GM04503 (cell line): ENCODE measurements around the gene CSMD2.

ENCODE experiments used
- DNase-seq: peaks from one replicate; pipeline ENCODE4 v3.0.0-alpha.2; 2012; ENCODE audit warnings: low read depth

The CSMD2 gene

DNA sequence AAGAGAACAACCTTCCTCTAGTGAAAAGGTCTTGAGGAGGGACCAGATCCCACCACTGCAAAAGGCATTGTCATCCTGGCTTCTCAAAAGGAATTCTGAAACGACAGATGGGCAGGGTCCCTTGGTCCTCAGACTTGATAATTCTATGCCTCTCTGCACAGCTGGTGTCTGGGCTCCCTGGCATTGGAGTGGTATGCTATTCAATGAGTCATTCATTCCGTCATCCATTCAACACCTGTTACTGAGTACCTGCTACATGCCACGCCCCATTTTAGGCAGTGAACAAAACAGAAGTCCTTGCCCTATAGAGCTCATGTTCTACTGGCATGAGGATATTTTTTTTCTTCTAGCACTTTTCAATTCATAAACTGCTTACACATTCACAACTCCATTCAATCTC lies 347.0 kb downstream of the CSMD2 start:
- no peak for DNase-seq

DNA sequence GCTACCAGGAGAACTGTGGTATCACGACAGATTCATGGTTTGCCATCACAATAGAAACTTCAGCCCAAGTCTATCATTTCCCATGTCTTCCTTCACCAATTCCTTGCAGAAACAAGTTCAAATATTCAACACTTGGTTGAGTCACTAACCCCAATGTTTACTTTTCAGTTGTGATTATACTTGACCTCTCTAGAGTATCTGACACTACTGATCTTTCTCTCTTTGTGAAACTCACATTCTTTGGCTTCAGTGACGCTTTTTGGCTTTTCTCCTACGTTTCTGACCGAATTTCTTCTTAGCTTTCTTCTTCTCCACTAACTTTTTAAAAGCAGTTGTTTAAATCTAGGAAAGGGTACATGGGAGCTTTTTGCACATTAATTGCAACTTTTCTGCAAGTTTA lies 350.0 kb downstream of the CSMD2 start:
- DNase-seq = peak; percentile 27

DNA sequence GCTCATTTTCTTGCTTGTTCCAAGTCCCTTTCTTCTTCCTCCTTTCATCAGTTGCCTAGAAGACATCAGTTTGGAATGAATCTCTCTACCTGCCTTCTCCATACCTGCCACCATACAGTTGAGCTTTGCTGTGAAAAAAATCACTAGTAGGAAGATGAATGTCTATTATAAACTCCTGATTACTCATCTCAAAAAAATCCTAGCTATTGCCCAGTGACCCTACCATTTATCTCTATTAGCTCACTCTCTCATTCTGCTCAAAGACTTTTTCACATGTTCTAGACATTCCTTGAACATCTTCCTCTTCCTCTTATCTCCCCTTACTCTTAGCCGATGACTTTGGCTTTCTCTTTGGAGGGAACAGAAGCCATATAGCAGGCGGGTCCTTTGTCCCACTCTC lies 350.9 kb downstream of the CSMD2 start:
- no peak for DNase-seq

- no peak for DNase-seq
Observed at GRCh38 chr1:33810571-33810970, 354.5 kb downstream of the CSMD2 start.

- DNase-seq = no peak
Observed at GRCh38 chr1:33805988-33806387, 359.0 kb downstream of the CSMD2 start.

- no peak for DNase-seq
Observed at GRCh38 chr1:33802268-33802667, 362.8 kb downstream of the CSMD2 start.

- DNase-seq = no peak
Observed at GRCh38 chr1:33797849-33798248, 367.2 kb downstream of the CSMD2 start.

DNA sequence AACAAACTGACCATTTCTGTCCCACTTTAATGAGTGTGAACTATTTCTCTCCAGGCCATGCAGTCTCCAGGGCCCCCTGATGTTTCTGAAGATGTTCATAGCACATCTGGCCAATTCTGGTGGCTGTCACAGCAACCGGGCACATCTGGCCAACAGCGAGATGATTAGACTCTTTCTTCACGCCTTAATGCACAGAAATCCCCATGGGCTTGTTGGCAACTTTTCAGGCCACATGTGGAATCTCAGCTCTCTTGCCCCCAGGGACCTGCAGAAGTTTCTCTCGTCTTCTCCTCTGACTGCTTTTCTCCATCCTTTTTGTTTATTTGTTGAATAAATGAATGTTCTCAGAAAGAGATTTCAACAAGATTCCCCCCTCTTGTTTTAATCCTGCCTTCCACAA lies 372.4 kb downstream of the CSMD2 start:
- no peak for DNase-seq

GRCh38 chr1:33792216-33792615 lies 372.8 kb downstream of the CSMD2 start:
- DNase-seq = no peak

DNA sequence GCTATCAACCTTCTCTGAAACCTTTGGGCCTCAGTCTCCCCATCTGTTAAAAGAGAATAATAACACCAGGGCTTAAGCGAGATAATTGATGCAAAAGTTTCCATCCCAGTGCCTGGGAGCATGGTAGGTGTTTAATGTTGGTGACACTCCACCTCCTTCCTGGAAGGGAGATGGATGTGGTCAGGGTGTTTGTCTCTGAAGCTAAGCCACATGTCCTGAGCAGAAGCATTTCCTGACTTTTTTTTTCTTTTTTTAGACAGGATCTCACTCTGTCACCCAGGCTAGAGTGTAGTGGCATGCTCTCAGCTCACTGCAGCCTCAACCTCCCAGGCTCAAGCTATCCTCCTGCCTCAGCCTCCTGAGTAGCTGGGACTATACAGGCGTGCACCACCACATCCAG lies 373.8 kb downstream of the CSMD2 start:
- DNase-seq = no peak

DNA sequence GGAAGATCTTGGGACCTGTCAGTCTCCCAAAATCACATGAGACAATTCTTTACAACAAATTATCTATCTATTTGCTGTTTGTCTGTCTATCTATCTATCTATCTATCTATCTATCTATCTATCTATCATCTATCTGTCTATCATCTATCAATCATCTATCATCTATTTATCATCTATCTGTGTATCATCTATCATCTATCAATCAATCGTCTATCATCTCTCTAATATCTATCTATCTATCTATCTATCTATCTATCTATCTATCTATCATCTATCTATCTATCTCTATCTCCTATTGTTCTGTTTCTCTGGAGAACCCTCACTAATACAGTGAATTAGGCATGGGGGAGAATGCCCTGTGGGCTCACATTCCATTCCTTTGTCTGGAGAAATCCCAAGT lies 374.5 kb downstream of the CSMD2 start:
- no peak for DNase-seq

DNA sequence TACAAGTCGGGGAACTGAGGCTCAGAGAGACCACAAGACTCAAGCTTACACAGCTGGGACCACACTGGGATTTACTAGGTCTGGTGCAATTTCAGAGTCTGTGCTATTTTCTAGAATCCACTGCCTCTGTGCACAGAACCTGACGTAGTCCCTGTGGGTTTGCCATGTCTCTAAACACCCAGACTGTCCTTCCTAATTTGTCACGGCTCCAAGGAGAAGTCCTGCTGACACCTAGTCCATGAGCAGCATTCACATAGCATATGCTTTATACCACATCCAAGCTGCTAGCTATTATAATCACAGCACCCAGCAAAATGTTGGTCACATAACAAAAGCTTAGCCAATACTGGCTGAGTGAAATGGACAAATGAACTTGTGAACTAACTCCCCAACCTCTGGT lies 380.2 kb downstream of the CSMD2 start:
- no peak for DNase-seq

- DNase-seq = no peak
Observed at GRCh38 chr1:33782776-33783175, 382.3 kb downstream of the CSMD2 start.

- DNase-seq = no peak
Observed at GRCh38 chr1:33781652-33782051, 383.4 kb downstream of the CSMD2 start.

- no peak for DNase-seq
Observed at GRCh38 chr1:33777337-33777736, 387.7 kb downstream of the CSMD2 start.

DNA sequence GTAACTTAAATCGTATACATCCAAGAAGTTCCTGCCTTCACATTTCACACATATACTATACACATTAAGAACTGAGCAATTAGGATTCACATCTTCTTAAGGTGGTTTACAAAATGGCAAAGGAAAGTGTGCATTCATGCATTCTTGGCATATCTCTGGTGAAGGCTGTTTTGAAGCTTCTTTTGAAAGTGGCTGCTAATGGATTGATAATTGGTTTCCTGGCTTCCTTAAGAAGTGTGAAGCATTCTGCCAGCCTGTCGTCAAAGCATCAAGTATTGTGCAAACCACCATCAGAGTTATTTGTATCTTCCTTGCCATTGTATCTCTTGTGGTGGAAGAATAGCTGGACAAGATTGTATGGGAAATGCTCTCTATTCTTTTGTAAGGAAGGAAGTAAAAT lies 396.2 kb downstream of the CSMD2 start:
- no peak for DNase-seq

DNA sequence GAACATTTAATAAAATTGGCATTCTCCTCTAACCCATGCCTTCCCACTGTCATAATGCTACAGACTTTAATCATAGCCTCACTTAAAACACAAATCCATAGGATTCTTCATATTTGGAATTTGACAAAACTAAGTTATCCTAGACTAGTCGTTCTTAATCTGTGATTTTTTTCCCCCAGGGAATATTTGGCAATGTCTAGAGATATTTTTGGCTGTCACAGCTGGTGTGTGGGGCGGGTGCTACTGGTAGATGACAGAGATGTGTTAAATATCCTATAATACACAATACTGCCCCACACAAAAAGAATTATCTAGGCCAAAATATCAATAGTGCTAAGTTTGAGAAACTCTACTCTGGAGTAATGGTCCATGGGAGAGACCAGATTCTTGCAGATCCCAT lies 396.9 kb downstream of the CSMD2 start:
- no peak for DNase-seq

DNA sequence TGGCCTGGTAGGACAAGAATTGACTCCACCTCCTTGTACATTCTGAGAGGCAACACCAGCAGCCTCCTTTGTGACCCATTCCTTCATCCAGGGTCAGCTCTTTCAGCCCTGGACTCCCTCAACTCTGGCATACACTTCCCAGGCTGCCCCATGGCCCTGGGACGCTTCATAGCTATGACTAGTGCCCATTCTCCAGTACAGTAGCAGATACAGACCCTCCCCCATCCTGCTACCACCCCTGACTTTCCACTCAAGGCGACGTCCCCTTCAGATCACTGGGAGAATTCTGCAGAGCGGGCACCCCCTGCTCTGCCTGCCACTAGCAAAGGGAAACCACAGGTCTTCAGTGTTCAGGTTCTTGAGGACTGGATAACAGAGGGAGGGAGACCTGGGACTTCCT lies 400.9 kb downstream of the CSMD2 start:
- DNase-seq = no peak

DNA sequence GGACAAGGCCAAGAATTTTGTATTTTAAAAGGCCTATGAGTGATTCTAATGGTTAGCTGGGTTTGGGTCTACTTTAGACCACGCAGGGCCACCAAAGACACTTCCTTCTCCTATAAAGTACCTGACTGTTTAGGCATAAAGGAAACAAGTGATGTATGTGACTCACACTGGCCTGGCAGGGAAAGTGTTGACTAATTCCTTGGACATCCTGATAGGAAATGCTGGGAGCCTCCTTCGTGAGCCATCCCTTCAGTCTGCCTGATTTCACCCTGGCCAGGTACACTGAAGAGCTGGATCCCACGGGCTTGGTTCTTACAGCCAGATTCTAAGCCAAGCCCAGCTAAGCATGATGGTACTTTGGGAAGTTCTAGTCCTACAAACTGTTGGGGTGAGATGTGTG lies 401.6 kb downstream of the CSMD2 start:
- peak; percentile 6 for DNase-seq

- DNase-seq = peak; percentile 3
Observed at GRCh38 chr1:33762962-33763361, 402.1 kb downstream of the CSMD2 start.

- peak; percentile 12 for DNase-seq
Observed at GRCh38 chr1:33762109-33762830, 402.8 kb downstream of the CSMD2 start.

DNA sequence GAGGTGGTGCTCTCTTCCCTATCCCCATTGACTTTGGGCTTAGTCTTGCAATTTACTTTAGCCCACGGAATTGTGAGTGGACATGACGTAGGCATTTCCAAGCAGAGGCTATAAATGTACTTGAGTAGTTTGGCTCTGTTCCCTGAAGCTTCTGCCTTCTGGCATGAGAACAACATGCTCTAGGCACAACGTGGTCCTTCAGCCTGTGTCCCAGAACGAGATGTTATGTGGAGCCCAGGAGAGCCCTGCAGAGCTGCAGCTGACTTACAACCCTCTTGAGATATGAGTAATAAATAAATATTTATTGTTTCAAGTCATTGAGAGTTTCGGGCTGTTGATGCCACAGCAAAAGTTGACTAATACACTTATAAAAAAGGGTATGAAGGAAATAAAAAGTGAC lies 406.3 kb downstream of the CSMD2 start:
- no peak for DNase-seq

DNA sequence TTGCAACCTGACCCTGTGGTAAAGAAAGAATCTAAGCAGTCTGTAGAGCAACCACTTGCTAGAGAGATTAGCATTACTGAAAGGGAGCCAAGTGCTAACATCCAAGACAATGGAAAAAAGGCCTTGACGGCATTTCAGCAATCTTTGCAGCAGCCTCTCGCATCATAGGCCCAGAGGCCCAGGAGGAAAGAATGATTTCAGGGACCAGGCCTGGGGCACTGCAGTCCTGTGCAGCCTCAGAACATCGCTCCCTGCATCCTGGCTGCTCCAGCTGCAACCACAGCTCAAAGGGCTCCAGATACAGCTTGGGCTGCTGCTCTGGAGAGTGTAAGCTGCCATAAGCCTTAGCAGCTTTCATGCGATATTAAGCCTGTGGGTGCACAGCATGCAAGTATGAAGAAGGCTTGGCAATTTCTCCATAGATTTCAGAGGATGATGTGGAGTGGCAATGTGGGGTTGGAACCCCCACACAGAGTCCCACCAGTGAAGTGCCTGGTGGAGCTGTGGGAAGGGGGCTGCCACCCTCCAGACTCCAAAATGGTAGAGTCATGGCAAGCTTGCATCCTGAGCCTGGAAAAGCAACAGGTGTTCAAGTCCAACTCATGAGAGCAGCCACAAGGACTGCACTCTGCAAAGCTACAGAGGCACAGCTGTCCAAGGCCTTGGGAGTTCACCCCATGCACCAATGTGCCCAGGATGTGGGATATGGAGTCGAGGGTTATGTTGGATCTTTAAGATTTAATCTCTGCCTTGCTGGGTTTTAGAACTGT lies 411.8 kb downstream of the CSMD2 start:
- DNase-seq = no peak

DNA sequence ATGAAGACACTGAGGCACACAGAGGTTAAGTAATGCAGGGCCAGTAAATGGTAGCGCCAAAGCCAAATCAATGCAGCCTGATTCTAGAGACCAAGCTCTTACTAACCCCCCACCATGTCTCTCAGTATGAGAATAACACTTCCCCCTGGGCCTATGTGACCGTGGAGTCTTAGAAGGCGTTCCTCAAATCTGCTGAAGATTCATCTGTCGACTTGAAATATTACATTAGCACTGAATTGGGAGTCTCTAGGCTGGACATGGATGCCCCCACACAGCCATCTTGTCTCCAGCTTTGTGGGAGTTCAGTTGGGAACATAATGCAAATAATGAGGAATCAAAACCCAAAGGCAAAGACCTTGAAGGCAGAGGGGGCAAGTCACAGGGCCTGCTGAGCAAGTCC lies 419.1 kb downstream of the CSMD2 start:
- DNase-seq = no peak
